ENCODE measurements around the gene RNF103. TPM values are rescaled to one million over a fixed set of nuclear protein-coding genes. Genes with fewer than 3 reads are reported as not detected.
A peak's percentile ranks its signal among the peaks of the same experiment; 100 is the strongest.
"Not testable (repeated sequence)": the region's sequence is repeated elsewhere in the genome, so short reads cannot be mapped to it uniquely, and the experiment has no call there.

Gene RNF103
- total RNA-seq, 1 donor from 2014 or later: 19.9 TPM

GRCh38 chr2:86624267-86624547 is 542 bp upstream of the RNF103 start:
- DNase-seq (ENCODE audit: low spot score): no peak

GRCh38 chr2:86623043-86623493 is 597 bp downstream of the RNF103 start:
- DNase-seq (ENCODE audit: low spot score): peak; percentile 91

GRCh38 chr2:86622519-86623042 is 1.1 kb downstream of the RNF103 start:
- no peak for DNase-seq (ENCODE audit: low spot score)

- no peak for DNase-seq (ENCODE audit: low spot score)
Measured at GRCh38 chr2:86621280-86621943, 2.3 kb downstream of the RNF103 start.

GRCh38 chr2:86617738-86618137 is 5.9 kb downstream of the RNF103 start:
- DNase-seq (ENCODE audit: low spot score): no peak

- no peak for DNase-seq (ENCODE audit: low spot score)
Measured at GRCh38 chr2:86617153-86617552, 6.5 kb downstream of the RNF103 start.

GRCh38 chr2:86616502-86616901 is 7.2 kb downstream of the RNF103 start:
- no peak for DNase-seq (ENCODE audit: low spot score)

GRCh38 chr2:86615596-86615995 is 8.1 kb downstream of the RNF103 start:
- no peak for DNase-seq (ENCODE audit: low spot score)

- no peak for DNase-seq (ENCODE audit: low spot score)
Measured at GRCh38 chr2:86613515-86613914, 10.2 kb downstream of the RNF103 start.

- no peak for DNase-seq (ENCODE audit: low spot score)
Measured at GRCh38 chr2:86610871-86611270, 12.8 kb downstream of the RNF103 start.

GRCh38 chr2:86608832-86609410 is 14.7 kb downstream of the RNF103 start:
- DNase-seq (ENCODE audit: low spot score): no peak

- no peak for DNase-seq (ENCODE audit: low spot score)
Measured at GRCh38 chr2:86603905-86604304, 19.8 kb downstream of the RNF103 start.

GRCh38 chr2:86598966-86599365 is 24.7 kb downstream of the RNF103 start:
- no peak for DNase-seq (ENCODE audit: low spot score)

- DNase-seq (ENCODE audit: low spot score): no peak
Measured at GRCh38 chr2:86596118-86596517, 27.5 kb downstream of the RNF103 start.

GRCh38 chr2:86593266-86593665 is 30.4 kb downstream of the RNF103 start:
- DNase-seq (ENCODE audit: low spot score): no peak

GRCh38 chr2:86592547-86593230 is 31.0 kb downstream of the RNF103 start:
- DNase-seq (ENCODE audit: low spot score): no peak

- DNase-seq (ENCODE audit: low spot score): not testable (repeated sequence)
Measured at GRCh38 chr2:86589701-86590100, 34.0 kb downstream of the RNF103 start.

GRCh38 chr2:86584151-86584913 is 39.3 kb downstream of the RNF103 start:
- DNase-seq (ENCODE audit: low spot score): no peak

- DNase-seq (ENCODE audit: low spot score): no peak
Measured at GRCh38 chr2:86580560-86580959, 43.1 kb downstream of the RNF103 start.

- DNase-seq (ENCODE audit: low spot score): no peak
Measured at GRCh38 chr2:86577817-86578456, 45.7 kb downstream of the RNF103 start.

- DNase-seq (ENCODE audit: low spot score): no peak
Measured at GRCh38 chr2:86570059-86570458, 53.6 kb downstream of the RNF103 start.

Data from mesenteric fat pad (tissue), 1 donor.